GM18511 (cell line): Measurements from ENCODE around the gene SLC24A3.

Source experiments
- ATAC-seq: cut with Tn5 transposase; IDR thresholded peaks from one replicate; pipeline ENCODE4 v1.9.1; 2021; ENCODE audit warnings: mild to moderate bottlenecking, moderate library complexity; ENCODE audit not compliant: unreplicated experiment

Gene SLC24A3

GRCh38 chr20:19527509-19527908, 315.1 kb downstream of the SLC24A3 start:
- ATAC-seq = no peak

- no peak for ATAC-seq
Observed at GRCh38 chr20:19528286-19529030, 316.0 kb downstream of the SLC24A3 start.

- no peak for ATAC-seq
Observed at GRCh38 chr20:19530006-19530405, 317.6 kb downstream of the SLC24A3 start.

GRCh38 chr20:19531446-19531845, 319.0 kb downstream of the SLC24A3 start:
- no peak for ATAC-seq

- ATAC-seq = no peak
Observed at GRCh38 chr20:19538556-19538955, 326.1 kb downstream of the SLC24A3 start.

GRCh38 chr20:19539191-19539590, 326.7 kb downstream of the SLC24A3 start:
- no peak for ATAC-seq

- ATAC-seq = no peak
Observed at GRCh38 chr20:19540392-19540791, 327.9 kb downstream of the SLC24A3 start.

- no peak for ATAC-seq
Observed at GRCh38 chr20:19543101-19543500, 330.7 kb downstream of the SLC24A3 start.

GRCh38 chr20:19544684-19545083, 332.2 kb downstream of the SLC24A3 start:
- no peak for ATAC-seq

GRCh38 chr20:19546648-19547047, 334.2 kb downstream of the SLC24A3 start:
- no peak for ATAC-seq

- ATAC-seq = no peak
Observed at GRCh38 chr20:19547547-19547946, 335.1 kb downstream of the SLC24A3 start.

GRCh38 chr20:19549896-19550295, 337.5 kb downstream of the SLC24A3 start:
- no peak for ATAC-seq

GRCh38 chr20:19552221-19553180, 340.1 kb downstream of the SLC24A3 start:
- no peak for ATAC-seq

- no peak for ATAC-seq
Observed at GRCh38 chr20:19554666-19555065, 342.2 kb downstream of the SLC24A3 start.

- ATAC-seq = no peak
Observed at GRCh38 chr20:19555726-19556125, 343.3 kb downstream of the SLC24A3 start.

- no peak for ATAC-seq
Observed at GRCh38 chr20:19557291-19557690, 344.8 kb downstream of the SLC24A3 start.

GRCh38 chr20:19560881-19561480, 348.5 kb downstream of the SLC24A3 start:
- no peak for ATAC-seq

GRCh38 chr20:19562426-19562825, 350.0 kb downstream of the SLC24A3 start:
- no peak for ATAC-seq

GRCh38 chr20:19564261-19564660, 351.8 kb downstream of the SLC24A3 start:
- no peak for ATAC-seq

- no peak for ATAC-seq
Observed at GRCh38 chr20:19565736-19566135, 353.3 kb downstream of the SLC24A3 start.

- no peak for ATAC-seq
Observed at GRCh38 chr20:19566226-19566945, 353.9 kb downstream of the SLC24A3 start.
